B cell (primary cell): ENCODE data around the gene CLCN5. TPM values are rescaled to one million over a fixed set of nuclear protein-coding genes. Genes with fewer than 3 reads are reported as not detected.

ENCODE experiments used
- ATAC-seq: fragments of 200-7000 bp; cut with Tn5 transposase; one replicate; pipeline ENCODE4 v1.10.0; 2021; ENCODE audit warnings: low read depth, mild to moderate bottlenecking, moderate number of reproducible peaks, moderate library complexity
- CTCF ChIA-PET: fragments of 350-600 bp; sonication (Branson Sonifier 250); formaldehyde crosslinking; loops from one replicate; lab custom pipeline; 2021; ENCODE audit warnings: antibody characterized with exemption, inconsistent platforms; lab: Charles Lee
- POLR2A ChIA-PET: fragments of 350-600 bp; sonication (Branson Sonifier 250); formaldehyde crosslinking; loops from one replicate; lab custom pipeline; 2021; ENCODE audit warnings: antibody characterized with exemption; lab: Charles Lee
- DNase-seq: peaks from one replicate; pipeline ENCODE4 v3.0.0; 2013
- H2AFZ ChIP-seq: 2 replicates; pipeline ENCODE4 v1.6.1; 2012; ENCODE audit warnings: mild to moderate bottlenecking, low read depth, low read length; ENCODE audit not compliant: insufficient read depth, poor library complexity, severe bottlenecking
- H3K27ac ChIP-seq, 2 donors: 1 replicate in 1 of 2; 2 replicates in 1 of 2; pipeline ENCODE4 v1.5.1; 2012 to 2013; ENCODE audit warnings: low read length in 2 of 2, mild to moderate bottlenecking in 2 of 2, moderate library complexity in 1 of 2
- H3K27me3 ChIP-seq, 4 experiments: fragments of 200-600 bp in 1 of 4; sonication (generic) in 1 of 4; replicated peaks in 1 of 4; 1 replicate in 2 of 4; 2 replicates in 2 of 4; pipeline versions ENCODE4 v1.6.1 to v1.7.0; 2013 to 2016; ENCODE audit warnings: low read length in 3 of 4, mild to moderate bottlenecking in 2 of 4, mixed read lengths in 1 of 4, moderate library complexity in 1 of 4; ENCODE audit not compliant: insufficient read depth in 4 of 4, control insufficient read depth in 3 of 4; ENCODE audit errors: control extremely low read depth in 1 of 4
- H3K36me3 ChIP-seq, 2 experiments: replicated peaks in 1 of 2; 1 replicate in 1 of 2; 2 replicates in 1 of 2; pipeline versions ENCODE4 v1.6.1 to v1.7.1; 2013; ENCODE audit warnings: low read length in 1 of 2; ENCODE audit not compliant: insufficient read depth in 2 of 2, control insufficient read depth in 1 of 2; ENCODE audit errors: control extremely low read depth in 1 of 2, extremely low read depth in 1 of 2
- H3K4me1 ChIP-seq, 2 donors: fragments of 200-600 bp in 1 of 2; sonication (generic) in 1 of 2; 1 replicate in 1 of 2; 2 replicates in 1 of 2; pipeline versions ENCODE4 v1.5.1 to v1.6.1; 2013 to 2017; ENCODE audit warnings: low read length in 2 of 2; ENCODE audit not compliant: control insufficient read depth in 2 of 2, insufficient read depth in 2 of 2
- H3K4me2 ChIP-seq: replicated peaks from 2 replicates; pipeline ENCODE3; 2012; ENCODE audit warnings: mild to moderate bottlenecking, low read depth, low read length; ENCODE audit not compliant: poor library complexity, severe bottlenecking
- H3K4me3 ChIP-seq, 5 experiments: fragments of 200-600 bp in 1 of 5; sonication (generic) in 1 of 5; 1 replicate in 3 of 5; 2 replicates in 2 of 5; pipeline versions ENCODE4 v1.5.1 to v1.7.0; 2011 to 2016; ENCODE audit warnings: low read length in 4 of 5, mild to moderate bottlenecking in 4 of 5, low read depth in 2 of 5, control low read depth in 1 of 5, moderate library complexity in 1 of 5; ENCODE audit not compliant: insufficient read depth in 1 of 5; ENCODE audit errors: control extremely low read depth in 1 of 5, extremely low read depth in 1 of 5
- H3K79me2 ChIP-seq: fragments of 200-600 bp; sonication (generic); one replicate; pipeline ENCODE4 v1.6.0; 2016; ENCODE audit warnings: low read length; ENCODE audit not compliant: control insufficient read depth, insufficient read depth
- H3K9ac ChIP-seq: fragments of 200-600 bp; sonication (generic); 2 replicates; pipeline ENCODE4 v1.6.1; 2017; ENCODE audit warnings: mild to moderate bottlenecking, low read length, moderate library complexity
- H3K9me3 ChIP-seq, 3 donors: one replicate each; pipeline versions ENCODE4 v1.6.1 to v1.7.1; 2013; ENCODE audit warnings: low read length in 2 of 3; ENCODE audit not compliant: control insufficient read depth in 2 of 3, insufficient read depth in 1 of 3; ENCODE audit errors: control extremely low read depth in 1 of 3
- H4K20me1 ChIP-seq: 2 replicates; pipeline ENCODE4 v1.6.0; 2012; ENCODE audit warnings: mild to moderate bottlenecking, low read length; ENCODE audit not compliant: insufficient read depth, control insufficient read depth, poor library complexity, severe bottlenecking
- H3K27ac Mint-ChIP-seq: one replicate; pipeline ENCODE4 v1.8.0; 2021; ENCODE audit warnings: mixed read lengths
- H3K27me3 Mint-ChIP-seq: one replicate; pipeline ENCODE4 v1.8.0; 2021; ENCODE audit warnings: mixed read lengths
- H3K4me1 Mint-ChIP-seq: one replicate; pipeline ENCODE4 v1.8.0; 2021; ENCODE audit warnings: mixed read lengths
- H3K4me3 Mint-ChIP-seq: one replicate; pipeline ENCODE4 v1.8.0; 2021; ENCODE audit warnings: mixed read lengths
- H3K9me3 Mint-ChIP-seq: one replicate; pipeline ENCODE4 v1.8.0; 2022; ENCODE audit warnings: mixed read lengths; ENCODE audit not compliant: insufficient read depth
- CTCF ChIP-seq: fragments of 200-600 bp; IDR thresholded peaks from one replicate; pipeline ENCODE4 v1.8.0; 2022; ENCODE audit warnings: antibody characterized with exemption, mild to moderate bottlenecking
- EZH2 ChIP-seq: IDR thresholded peaks from 2 replicates; pipeline ENCODE4 v1.6.1; 2012; ENCODE audit warnings: borderline replicate concordance, low read depth, mild to moderate bottlenecking, moderate library complexity, low read length; ENCODE audit not compliant: insufficient read depth, poor library complexity, severe bottlenecking
- WGBS: methylation state at CpG from one replicate; pipeline ENCODE4 v1.1.5; 2013; ENCODE audit warnings: missing lambda C conversion rate; ENCODE audit not compliant: insufficient coverage; 5-methylcytosine and 5-hydroxymethylcytosine counted together
- intact Hi-C: fragments of 100-400 bp; cut with micrococcal nuclease; formaldehyde crosslinking; loops from one replicate; pipeline ENCODE4 v1.10.0; 2022
- polyA plus RNA-seq: library from polyadenylated mRNA; depleted of rRNA; stranded (reverse); fragments of >200 nt; gene quantifications from 2 replicates; pipeline ENCODE4 v1.2.3, GENCODE V29; 2012
- total RNA-seq, 2 donors: library from RNA; stranded (reverse); fragments of 120-200 nt in 1 of 2; gene quantifications; 1 replicate in 1 of 2; 2 replicates in 1 of 2; pipeline versions ENCODE4 v1.2.3 to v1.2.4, GENCODE V29; 2013 to 2022

Gene CLCN5
- total and polyA plus RNA-seq, 2 donors (not counting 1 experiment from before 2014, with no cell fraction given) = 0.55 to 3.6 TPM

DNA sequence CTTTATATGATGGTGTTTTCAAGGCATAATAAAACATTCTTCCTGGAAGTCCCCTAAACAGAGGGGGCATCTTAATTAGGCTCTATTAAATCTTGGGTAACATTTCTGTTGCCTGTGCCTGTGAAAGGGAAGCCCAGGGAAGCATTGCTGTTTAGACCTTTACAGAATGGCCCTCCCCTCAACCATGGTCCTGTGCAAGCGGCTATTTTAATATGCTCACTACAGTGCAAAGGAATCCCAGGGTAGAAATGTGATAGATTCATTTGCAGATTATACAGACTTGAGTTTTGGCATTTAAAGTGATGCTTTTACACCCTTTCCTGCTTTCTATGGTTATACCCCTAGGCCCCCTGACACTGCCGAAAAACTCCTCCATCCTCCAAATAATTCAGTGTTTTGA is 65.3 kb downstream of the CLCN5 start:
- H2AFZ ChIP-seq = no peak overlapping the region
- Mint-ChIP-seq H3K27me3 (no peaks in the 10 kb centered on the region), H3K4me3 (no peak overlapping the region), H3K9me3 (no peaks in the 10 kb centered on the region), H3K4me1 (no peaks in the 10 kb centered on the region), H3K27ac (no peak overlapping the region)
- no peak overlapping the region for H3K4me3 ChIP-seq
- TF ChIP-seq EZH2 (no peak), CTCF (no peak)
- no CpG with 5 or more reads among the region's 2 CpGs for WGBS
- H3K36me3 ChIP-seq = no peaks in the 10 kb centered on the region
- no peaks in the 10 kb centered on the region for H3K4me1 ChIP-seq
- H3K9ac ChIP-seq = no peak overlapping the region
- CTCF ChIA-PET = no interaction called here
- POLR2A ChIA-PET = no interaction called here
- H3K27ac ChIP-seq = no peak overlapping the region
- DNase-seq (no peak), ATAC-seq (no peak)
- no peaks in the 10 kb centered on the region for H4K20me1 ChIP-seq
- H3K9me3 ChIP-seq = no peaks in the 10 kb centered on the region
- H3K27me3 ChIP-seq = no peaks in the 10 kb centered on the region
- intact Hi-C loops = no loop called here
- H3K4me2 ChIP-seq = no peak overlapping the region
- no peaks in the 10 kb centered on the region for H3K79me2 ChIP-seq

DNA sequence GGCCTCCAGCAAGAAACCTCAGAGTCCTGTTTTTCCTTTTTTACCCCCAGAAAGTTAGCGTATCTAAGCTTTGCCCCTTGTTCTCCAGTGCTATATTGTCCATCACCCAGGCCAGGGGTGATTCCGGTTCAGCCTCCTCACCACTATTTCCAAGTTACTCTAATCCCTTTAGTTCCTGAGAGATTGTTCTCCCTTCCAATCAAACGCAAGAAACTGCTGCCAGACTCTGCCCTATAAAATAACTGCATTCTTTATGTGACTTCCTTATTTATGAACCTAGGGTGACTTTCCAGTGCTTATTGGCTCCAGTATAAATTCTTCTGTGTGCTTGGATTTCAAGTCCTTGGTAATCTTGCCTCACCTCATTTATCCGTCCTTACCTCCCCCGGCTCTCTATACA is 65.7 kb downstream of the CLCN5 start:
- no peaks in the 10 kb centered on the region for H3K9me3 ChIP-seq
- Mint-ChIP-seq H3K4me3 (no peak overlapping the region), H3K27me3 (no peaks in the 10 kb centered on the region), H3K4me1 (no peaks in the 10 kb centered on the region), H3K9me3 (no peaks in the 10 kb centered on the region), H3K27ac (no peak overlapping the region)
- no peak overlapping the region for H2AFZ ChIP-seq
- DNase-seq (no peak), ATAC-seq (no peak)
- H4K20me1 ChIP-seq = no peaks in the 10 kb centered on the region
- H3K9ac ChIP-seq = no peak overlapping the region
- H3K36me3 ChIP-seq = no peaks in the 10 kb centered on the region
- ChIA-PET CTCF (no interaction called here), POLR2A (no interaction called here)
- no peaks in the 10 kb centered on the region for H3K79me2 ChIP-seq
- H3K4me3 ChIP-seq = no peak overlapping the region
- H3K27me3 ChIP-seq = no peaks in the 10 kb centered on the region
- TF ChIP-seq CTCF = no peak
- TF ChIP-seq EZH2 = no peak
- no peak overlapping the region for H3K4me2 ChIP-seq
- intact Hi-C loops = no loop called here
- H3K27ac ChIP-seq = no peak overlapping the region
- no CpG with 5 or more reads among the region's 5 CpGs for WGBS
- H3K4me1 ChIP-seq = no peaks in the 10 kb centered on the region
